Measurements from ENCODE around the gene SH3BGR. TPM values are rescaled to one million over a fixed set of nuclear protein-coding genes. Genes with fewer than 3 reads are reported as not detected.
A peak's percentile ranks its signal among the peaks of the same experiment; 100 is the strongest.
"Not testable (repeated sequence)": the region's sequence is repeated elsewhere in the genome, so short reads cannot be mapped to it uniquely, and the experiment has no call there.

SH3BGR gene
- total RNA-seq, 1 experiment from 2014 or later: 4.3 TPM

DNA sequence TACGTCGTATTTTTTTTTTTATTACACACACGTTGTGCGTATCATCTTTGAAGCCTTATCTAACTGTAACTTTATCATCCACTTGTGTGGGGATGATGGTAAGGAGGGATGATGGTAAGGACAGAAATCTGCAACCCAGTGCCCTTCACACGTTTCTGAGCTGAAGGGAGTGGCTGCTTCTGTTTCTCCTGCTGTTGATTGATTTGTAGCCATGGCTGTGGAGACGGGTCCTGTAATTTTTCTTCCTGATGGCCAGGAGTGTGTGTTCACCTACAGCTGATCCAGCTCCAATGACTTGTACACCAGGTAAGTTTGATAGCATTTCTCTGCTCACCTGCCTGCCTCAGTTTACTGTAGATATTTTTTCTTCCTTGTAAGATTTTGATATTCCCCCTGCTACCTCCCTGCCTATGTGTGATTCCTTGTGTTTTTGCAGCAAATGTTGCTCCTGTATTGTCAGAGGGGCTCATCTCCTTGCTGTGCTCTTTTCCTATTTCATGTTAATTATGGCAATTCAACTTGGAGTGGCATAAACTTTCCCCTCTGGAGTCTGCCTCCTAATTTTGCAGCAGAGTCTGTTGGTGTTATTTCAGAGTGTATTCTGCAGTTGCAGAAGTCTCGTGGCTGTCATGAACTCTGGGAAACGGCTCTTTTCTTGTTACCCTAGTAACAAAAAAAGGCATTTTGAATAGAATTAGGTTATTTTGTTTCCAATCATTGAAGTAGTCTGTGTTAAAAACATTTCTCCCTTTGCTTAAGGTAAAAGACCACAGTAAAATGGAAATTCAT lies 64.1 kb downstream of the SH3BGR start:
- no peak for DNase-seq (ENCODE audit: low read depth)

- DNase-seq (ENCODE audit: low read depth): peak; percentile 73
Measured at GRCh38 chr21:39518055-39518846, 66.5 kb downstream of the SH3BGR start.

DNA sequence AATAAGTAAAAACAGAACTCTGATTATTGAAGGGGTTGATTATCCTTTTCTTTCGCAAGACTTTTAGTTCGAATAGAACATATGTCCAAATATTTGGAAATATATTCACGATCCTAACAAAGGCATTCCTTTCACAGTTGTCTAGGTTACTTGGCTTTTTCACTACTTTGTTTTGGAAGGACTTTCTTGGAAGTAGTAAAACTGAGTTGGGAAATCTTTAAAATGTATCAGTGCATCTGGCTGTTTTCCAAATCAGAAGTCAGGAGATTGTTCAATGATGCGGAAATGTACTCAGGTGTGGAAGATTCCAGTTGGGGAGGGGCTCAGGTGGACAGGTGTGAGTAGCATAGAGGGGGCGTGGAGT lies 67.1 kb downstream of the SH3BGR start:
- DNase-seq (ENCODE audit: low read depth): no peak

GRCh38 chr21:39519835-39520234 lies 68.1 kb downstream of the SH3BGR start:
- DNase-seq (ENCODE audit: low read depth): no peak

DNA sequence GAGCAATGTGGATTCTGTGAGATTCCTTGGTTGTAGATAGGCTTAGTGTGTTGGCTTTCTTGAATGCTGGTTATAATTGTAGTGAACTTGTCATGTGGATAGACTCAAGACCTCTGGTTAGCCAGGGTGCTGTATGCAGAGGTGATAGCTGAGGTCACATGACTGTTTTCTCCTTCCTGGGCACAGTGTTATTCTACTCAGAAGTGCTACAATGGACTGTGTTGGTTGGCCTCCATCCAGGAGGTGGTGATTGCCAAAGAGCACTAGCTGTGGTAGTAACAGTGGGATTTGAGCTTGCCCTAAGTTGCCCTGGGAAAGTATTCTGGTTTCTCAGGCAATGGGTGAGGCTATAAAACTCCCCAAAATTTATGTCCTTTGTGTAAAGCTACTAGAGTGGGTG lies 71.6 kb downstream of the SH3BGR start:
- DNase-seq (ENCODE audit: low read depth): no peak

- DNase-seq (ENCODE audit: low read depth): no peak
Measured at GRCh38 chr21:39523915-39524314, 72.1 kb downstream of the SH3BGR start.

GRCh38 chr21:39525129-39525528 lies 73.4 kb downstream of the SH3BGR start:
- DNase-seq (ENCODE audit: low read depth): no peak

DNA sequence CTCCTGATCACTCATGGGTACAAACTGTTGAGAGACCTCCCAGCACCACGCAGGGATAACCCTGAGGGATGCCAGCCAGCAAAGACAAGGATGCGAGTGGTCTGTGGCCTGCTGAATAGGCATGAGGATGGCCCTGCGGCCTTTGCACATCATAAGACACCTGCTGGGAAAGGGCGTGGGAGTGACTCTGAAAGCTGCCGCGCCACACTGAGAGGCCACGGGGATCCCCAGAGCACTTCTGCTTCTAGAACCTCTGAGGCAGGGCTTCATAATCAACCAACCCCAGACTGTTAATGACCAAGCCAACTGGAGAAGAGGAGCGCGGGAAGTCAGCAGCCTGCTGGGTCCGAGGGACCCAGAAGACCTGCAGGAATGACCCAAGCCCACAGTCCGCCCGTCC lies 73.8 kb downstream of the SH3BGR start:
- DNase-seq (ENCODE audit: low read depth): no peak

GRCh38 chr21:39527067-39527595 lies 75.4 kb downstream of the SH3BGR start:
- no peak for DNase-seq (ENCODE audit: low read depth)

- no peak for DNase-seq (ENCODE audit: low read depth)
Measured at GRCh38 chr21:39527664-39528381, 76.1 kb downstream of the SH3BGR start.

- DNase-seq (ENCODE audit: low read depth): no peak
Measured at GRCh38 chr21:39529026-39529425, 77.3 kb downstream of the SH3BGR start.

- no peak for DNase-seq (ENCODE audit: low read depth)
Measured at GRCh38 chr21:39531064-39531463, 79.3 kb downstream of the SH3BGR start.

GRCh38 chr21:39531840-39532239 lies 80.1 kb downstream of the SH3BGR start:
- DNase-seq (ENCODE audit: low read depth): no peak

- no peak for DNase-seq (ENCODE audit: low read depth)
Measured at GRCh38 chr21:39533545-39534380, 82.0 kb downstream of the SH3BGR start.

DNA sequence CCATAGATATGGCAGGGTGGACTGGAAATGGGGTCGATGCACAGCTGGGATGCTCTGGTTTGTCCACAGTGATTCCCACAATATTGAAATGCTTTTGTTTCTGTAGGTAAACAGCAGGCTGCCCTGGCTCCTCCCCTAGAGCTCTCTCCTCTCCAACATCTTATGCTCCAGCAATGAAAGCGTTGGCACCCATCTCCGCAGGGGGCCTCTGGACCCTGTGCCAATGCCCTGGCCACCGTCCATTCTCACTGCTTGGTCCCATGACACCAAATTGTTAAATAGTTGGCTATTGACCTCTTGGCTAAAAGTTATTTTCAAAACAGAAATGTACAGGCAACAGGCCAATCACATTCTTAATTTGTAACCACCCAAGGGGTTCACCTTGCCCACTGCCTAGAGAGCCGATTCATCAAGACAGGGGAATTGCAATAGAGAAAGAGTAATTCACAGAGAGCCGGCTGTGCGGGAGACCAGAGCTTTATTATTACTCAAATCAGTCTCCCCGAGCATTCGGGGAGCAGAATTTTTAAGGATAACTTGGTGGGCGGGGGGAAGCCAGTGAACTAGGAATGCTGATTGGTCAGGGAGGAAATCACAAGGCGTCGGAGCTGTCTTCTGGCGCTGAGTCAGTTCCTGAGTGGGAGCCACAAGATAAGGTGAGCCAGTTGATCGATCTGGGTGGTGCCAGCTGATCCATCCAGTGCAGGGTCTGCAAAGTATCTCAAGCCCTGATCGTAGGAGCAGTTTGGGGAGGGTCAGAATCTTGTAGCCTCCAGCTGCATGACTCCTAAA lies 84.1 kb downstream of the SH3BGR start:
- no peak for DNase-seq (ENCODE audit: low read depth)

DNA sequence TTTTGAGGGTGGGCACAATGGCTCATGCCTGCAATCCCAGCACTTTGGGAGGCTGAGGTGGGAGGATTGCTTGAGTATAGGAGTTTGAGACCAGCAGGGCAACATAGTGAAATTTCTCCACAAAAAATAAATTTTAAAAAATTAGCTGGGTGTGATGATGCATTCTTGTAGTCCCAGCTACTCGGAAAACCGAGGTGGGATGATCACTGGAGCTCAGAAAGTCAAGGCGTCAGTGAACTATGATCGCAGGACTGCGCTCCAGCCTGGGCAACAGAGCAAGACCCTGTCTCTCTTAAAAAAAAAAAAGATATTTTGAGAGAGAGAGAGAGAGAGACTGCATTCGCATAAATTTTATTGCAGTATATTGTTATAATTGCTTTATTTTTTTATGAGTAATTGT lies 85.1 kb downstream of the SH3BGR start:
- no peak for DNase-seq (ENCODE audit: low read depth)

GRCh38 chr21:39537571-39537970 lies 85.8 kb downstream of the SH3BGR start:
- no peak for DNase-seq (ENCODE audit: low read depth)

GRCh38 chr21:39538453-39539042 lies 86.8 kb downstream of the SH3BGR start:
- DNase-seq (ENCODE audit: low read depth): no peak

DNA sequence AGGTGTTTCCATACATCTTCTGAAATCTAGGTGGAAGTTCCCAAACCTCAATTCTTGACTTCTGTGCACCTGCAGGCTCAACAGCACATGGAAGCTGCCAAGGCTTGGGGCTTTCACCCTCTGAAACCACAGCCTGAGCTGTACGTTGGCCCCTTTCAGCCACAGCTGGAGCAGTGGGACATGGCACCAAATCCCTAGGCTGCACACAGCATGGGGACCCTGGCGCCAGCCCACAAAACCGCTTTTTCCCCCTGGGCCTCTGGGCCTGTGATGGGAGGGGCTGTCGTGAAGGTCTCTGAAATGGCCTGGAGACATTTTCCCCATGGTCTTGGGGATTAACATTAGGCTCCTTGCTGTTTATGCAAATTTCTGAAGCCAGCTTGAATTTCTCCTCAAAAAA lies 88.6 kb downstream of the SH3BGR start:
- DNase-seq (ENCODE audit: low read depth): not testable (repeated sequence)

DNA sequence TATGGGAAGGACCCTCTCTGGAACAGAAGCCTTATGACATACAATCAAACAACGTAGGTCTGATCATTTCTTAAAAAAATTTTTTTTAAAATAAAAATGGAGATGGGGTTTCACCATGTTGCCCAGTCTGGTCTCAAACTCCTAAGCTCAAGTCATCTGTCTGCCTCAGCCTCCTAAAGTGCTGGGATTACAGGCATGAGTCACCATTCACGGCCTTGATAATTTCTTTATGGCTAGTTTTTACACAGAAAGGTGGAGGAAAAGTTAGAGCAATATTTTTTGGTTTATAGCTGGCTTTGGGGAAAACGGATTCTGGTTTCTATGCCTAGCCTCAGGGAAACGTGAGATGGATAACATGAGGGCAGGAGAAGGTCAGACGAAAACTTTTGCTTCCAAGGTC lies 91.0 kb downstream of the SH3BGR start:
- no peak for DNase-seq (ENCODE audit: low read depth)
